GM18502 (cell line): ENCODE results near the gene SOX9.
"Not testable (repeated sequence)": the region's sequence is repeated elsewhere in the genome, so short reads cannot be mapped to it uniquely, and the experiment has no call there.

Source experiments
- ATAC-seq: cut with Tn5 transposase; IDR thresholded peaks from one replicate; pipeline ENCODE4 v1.9.1; 2021; ENCODE audit warnings: mild to moderate bottlenecking; ENCODE audit not compliant: unreplicated experiment, poor library complexity

Gene SOX9

DNA sequence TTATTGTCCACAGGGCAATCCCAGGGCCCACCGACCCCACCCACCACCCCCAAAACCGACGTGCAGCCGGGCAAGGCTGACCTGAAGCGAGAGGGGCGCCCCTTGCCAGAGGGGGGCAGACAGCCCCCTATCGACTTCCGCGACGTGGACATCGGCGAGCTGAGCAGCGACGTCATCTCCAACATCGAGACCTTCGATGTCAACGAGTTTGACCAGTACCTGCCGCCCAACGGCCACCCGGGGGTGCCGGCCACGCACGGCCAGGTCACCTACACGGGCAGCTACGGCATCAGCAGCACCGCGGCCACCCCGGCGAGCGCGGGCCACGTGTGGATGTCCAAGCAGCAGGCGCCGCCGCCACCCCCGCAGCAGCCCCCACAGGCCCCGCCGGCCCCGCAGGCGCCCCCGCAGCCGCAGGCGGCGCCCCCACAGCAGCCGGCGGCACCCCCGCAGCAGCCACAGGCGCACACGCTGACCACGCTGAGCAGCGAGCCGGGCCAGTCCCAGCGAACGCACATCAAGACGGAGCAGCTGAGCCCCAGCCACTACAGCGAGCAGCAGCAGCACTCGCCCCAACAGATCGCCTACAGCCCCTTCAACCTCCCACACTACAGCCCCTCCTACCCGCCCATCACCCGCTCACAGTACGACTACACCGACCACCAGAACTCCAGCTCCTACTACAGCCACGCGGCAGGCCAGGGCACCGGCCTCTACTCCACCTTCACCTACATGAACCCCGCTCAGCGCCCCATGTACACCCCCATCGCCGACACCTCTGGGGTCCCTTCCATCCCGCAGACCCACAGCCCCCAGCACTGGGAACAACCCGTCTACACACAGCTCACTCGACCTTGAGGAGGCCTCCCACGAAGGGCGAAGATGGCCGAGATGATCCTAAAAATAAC, 3.0 kb downstream of the SOX9 start:
- no peak for ATAC-seq

DNA sequence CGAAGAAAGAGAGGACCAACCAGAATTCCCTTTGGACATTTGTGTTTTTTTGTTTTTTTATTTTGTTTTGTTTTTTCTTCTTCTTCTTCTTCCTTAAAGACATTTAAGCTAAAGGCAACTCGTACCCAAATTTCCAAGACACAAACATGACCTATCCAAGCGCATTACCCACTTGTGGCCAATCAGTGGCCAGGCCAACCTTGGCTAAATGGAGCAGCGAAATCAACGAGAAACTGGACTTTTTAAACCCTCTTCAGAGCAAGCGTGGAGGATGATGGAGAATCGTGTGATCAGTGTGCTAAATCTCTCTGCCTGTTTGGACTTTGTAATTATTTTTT, 3.6 kb downstream of the SOX9 start:
- no peak for ATAC-seq

GRCh38 chr17:72125226-72125651, 4.4 kb downstream of the SOX9 start:
- no peak for ATAC-seq

DNA sequence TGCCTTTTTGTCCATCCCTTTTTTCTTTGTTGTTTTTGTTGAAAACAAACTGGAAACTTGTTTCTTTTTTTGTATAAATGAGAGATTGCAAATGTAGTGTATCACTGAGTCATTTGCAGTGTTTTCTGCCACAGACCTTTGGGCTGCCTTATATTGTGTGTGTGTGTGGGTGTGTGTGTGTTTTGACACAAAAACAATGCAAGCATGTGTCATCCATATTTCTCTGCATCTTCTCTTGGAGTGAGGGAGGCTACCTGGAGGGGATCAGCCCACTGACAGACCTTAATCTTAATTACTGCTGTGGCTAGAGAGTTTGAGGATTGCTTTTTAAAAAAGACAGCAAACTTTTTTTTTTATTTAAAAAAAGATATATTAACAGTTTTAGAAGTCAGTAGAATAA, 4.9 kb downstream of the SOX9 start:
- ATAC-seq: no peak

- no peak for ATAC-seq
Measured at GRCh38 chr17:72126575-72127486, 6.0 kb downstream of the SOX9 start.

DNA sequence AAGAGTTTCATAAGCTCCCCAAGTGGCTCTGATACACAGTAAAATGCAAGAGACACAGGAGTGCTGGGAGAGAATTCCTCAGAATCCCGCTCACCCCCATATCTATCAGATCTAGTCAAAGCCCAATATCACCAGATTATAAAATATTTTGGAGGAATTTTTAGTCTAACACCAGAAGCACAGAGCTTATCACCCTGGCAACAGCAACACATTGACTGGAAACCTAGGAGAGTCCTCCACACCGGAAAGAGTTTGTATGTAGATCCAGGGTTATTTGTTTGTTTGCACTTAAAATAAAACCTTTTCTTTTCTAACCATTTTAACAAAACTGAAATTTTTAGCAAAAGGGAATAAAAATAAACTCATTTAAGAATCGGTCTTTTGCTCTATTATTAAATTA, 7.2 kb downstream of the SOX9 start:
- no peak for ATAC-seq

DNA sequence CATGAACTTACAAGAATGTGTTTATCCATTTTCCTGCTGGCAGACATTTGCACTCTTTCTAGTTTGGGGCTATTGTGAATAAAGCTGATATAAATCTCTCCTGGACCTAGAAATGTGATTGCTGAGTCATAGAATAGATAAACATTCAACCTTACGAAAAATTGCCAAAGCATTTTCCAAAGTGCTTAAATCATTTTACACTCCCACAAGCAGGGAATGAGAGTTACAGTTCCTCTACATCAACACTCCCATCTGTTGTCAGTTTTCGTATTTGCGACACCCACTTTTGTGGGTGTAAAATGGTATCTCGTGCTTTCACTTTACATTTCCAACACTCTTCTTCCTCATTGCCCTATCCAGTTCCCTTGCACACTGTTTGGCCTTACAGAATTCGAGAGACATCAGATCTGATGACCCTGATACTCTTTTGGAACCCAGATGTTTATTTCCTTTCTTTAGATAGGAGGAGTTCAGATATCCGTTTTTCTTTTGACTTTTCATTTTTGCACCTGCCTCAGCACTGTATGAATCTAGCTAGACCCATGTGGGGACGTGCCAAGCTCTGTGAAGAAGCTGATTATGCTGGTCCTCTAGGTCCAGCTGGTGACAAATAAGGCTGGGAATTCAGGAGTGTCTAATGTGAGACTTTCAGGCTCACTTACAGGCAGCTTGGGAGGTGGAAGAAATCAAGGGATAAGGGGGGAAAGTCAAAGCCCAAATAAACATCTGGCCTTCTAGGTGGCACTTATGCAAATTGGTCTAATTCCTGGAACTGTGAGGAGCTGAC, 14.0 kb downstream of the SOX9 start:
- ATAC-seq: no peak

GRCh38 chr17:72135546-72136325, 14.9 kb downstream of the SOX9 start:
- ATAC-seq: no peak

DNA sequence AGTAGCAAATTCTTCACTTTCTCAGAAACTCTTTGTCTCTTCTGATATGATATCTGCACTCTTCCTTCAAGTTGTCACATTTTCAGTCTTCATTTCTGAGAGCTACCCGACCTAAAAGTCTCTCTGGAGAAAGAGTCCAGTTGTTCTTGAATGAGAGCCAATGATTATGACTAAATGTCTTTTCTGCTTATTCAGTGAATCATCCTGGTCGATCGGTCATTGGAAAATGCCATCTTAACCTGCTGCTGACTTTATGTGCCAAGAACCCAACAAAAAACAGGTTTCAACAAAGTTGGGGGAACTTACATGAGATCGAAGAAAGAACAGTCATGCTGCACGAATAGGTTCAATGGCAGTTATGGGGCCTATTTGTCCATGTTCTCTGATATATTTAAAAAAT, 15.9 kb downstream of the SOX9 start:
- no peak for ATAC-seq

DNA sequence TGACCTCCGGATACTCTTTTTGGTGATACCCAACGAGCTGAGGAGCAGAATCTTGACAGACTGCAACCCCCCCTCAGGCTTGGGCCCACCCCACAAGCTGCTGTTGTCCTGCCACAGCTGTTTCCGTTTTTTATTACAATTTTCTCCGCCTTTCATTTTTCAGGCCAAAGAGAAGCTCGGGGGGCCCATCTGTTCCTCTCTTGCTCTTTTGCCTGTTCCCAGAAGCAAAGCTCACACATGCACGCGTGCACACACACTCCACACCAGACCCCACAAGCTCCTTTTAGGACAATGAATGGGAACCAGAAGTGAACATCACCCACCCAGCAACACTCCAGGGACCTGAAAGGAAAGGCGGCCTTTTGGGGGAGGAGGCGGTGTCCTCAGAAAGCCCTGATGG, 16.3 kb downstream of the SOX9 start:
- no peak for ATAC-seq

GRCh38 chr17:72139212-72139611, 18.4 kb downstream of the SOX9 start:
- ATAC-seq: no peak

- ATAC-seq: no peak
Measured at GRCh38 chr17:72141336-72141735, 20.5 kb downstream of the SOX9 start.

DNA sequence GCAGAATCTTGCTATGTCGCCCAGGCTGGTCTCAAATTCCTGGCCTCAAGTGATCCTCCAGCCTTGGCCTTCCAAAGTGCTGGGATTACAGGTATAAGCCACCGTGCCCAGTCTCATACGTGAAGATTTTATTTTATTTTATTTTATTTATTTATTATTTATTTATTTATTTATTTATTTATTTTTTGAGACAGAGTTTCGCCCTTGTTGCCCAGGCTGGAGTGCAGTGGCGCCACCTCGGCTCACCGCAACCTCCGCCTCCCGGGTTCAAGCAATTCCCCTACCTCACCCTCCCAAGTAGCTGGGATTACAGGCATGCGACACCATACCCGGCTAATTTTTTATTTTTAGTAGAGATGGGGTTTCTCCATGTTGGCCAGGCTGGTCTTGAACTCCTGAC, 21.3 kb downstream of the SOX9 start:
- ATAC-seq: not testable (repeated sequence)

DNA sequence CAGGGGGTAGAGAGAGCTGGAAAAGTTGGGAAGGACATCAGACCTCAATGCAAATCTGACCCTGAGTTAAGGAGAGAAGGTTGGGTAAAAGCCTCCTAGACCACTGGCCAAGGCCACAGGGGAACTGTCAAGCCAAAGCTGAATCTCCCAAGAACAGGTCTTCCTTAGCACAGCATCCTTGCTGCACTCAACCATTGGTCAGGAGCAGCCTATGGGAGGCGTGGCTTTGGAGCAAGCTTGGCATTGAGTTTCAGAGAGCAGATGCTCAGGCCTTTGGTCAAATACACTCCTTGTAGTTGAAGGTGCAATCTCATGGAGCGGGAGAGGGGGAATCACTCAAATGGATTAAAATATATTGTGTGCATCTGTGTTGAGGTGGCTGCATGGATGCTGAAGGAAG, 21.8 kb downstream of the SOX9 start:
- no peak for ATAC-seq

DNA sequence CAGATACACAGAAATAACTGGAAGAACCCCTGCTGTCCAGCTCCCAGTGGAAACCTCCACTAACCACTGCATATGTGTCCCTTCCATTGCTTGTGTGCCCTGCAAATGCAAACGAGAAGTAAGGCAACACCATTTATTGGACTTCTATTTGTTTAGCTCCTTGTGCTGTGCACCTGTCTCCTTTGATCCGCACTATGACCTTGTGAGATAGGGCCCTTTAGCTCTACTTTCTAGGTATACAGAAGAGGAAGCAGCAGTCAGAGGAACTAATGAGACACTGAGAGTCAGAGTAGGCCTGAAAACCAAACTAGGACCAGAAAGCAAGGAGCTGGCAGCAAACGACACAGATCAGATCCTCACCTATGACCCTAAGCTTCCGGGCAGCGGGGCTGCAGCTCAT, 22.4 kb downstream of the SOX9 start:
- no peak for ATAC-seq

DNA sequence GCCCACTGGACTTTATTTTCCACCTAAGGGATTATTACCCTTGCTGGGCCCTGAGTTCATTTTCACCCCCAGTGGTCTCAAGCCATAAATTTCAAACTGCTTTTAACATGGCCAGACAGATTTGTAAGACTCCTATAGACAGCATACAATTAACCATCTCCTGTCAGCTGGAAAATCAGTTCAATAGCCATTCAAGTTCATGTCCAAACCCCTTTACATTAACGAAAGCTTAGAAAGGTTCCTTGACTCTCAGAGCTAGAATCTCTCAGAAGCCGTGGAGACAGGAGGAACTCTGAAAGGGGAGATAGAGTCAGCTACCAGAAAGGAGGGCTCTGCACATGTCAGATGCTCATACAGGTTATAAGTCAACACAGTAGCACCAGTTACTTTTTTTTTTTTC, 23.3 kb downstream of the SOX9 start:
- no peak for ATAC-seq

GRCh38 chr17:72145562-72145961, 24.7 kb downstream of the SOX9 start:
- ATAC-seq: no peak

GRCh38 chr17:72145962-72146361, 25.1 kb downstream of the SOX9 start:
- ATAC-seq: no peak

- no peak for ATAC-seq
Measured at GRCh38 chr17:72146371-72146770, 25.6 kb downstream of the SOX9 start.
